ENCODE data around the gene NEAT1. TPM values are rescaled to one million over a fixed set of nuclear protein-coding genes. Genes with fewer than 3 reads are reported as not detected.
A peak's percentile ranks its signal among the peaks of the same experiment; 100 is the strongest.

The NEAT1 gene
- total and polyA plus RNA-seq, 9 donors = 15.6 to 203 (median 65.3) TPM

DNA sequence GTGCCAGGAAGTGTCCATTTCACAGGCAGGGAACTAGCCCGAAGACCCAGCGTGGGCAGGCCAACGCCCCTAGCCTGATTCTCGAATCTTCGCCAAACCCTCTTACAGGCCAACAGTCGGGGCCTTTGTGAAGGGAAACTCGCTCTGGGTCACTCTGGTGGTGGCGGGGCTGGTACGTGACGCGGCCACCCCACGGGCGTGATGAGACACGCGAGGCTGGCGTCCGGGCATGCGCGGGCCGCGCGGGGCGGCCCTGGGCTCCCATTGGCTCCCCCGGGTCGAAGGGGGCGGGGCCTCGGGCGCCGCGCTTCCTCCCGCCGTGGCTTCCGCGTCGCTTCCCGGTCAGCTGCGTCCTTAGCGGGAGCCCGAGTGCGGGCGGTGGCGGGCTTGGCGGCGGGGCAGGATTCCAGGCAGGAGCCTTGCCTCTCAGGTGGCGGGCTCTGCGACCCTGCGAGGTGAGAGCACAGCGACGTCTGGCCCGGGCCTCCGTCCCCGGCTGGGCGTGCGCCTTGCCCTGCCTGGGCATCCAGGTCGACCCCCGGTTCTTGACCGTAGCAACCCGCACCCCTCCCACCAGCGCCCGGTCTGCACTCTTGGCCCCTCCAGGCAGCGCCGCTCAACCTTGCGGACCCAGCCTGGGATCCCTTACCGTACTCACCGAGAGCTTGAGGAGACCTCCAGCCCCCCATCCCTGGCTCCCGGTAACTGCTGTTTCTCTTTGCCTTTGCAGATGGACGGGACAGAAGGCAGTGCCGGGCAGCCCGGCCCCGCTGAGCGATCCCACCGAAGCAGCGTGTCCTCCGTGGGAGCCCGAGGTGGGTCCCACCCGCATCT is 36.1 kb upstream of the NEAT1 start, which contains the start of gene FRMD8:
TSS of gene FRMD8 (plus strand) at position 331 of the 834 bp plus-strand sequence. CDS start at position 731, 400 bp downstream.
- peaks cover 60% of the 10 kb centered on the region for H3K4me1 ChIP-seq (ENCODE audit: control insufficient read depth, insufficient read depth, low read length)
- WGBS (ENCODE audit: insufficient coverage) = under 1% methylated on average over 64 of the region's 76 CpGs
- H3K9me3 ChIP-seq (replicated peaks; ENCODE audit: control insufficient read depth, low read depth, low read length) = no peaks in the 10 kb centered on the region

DNA sequence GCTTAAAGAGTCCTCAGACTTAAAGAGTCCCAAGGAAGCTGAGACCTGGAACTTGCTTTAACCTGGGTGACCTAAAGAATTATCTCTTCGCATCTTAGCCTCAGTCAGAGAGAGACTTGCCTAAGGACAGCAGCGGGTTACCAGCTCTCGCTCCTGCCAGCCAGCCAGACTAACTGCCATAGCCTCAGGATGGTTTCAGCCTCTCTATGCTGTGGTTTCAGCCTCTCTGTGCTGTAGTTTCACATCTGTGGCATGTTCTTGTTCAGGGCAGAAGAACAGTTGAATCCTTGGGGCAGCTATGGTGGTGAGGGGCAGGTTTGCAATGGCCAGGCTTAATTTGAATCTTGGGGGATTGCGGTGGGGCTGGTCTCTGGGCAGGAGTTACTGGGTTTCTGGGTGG is 33.9 kb upstream of the NEAT1 start:
- 91% methylated on average over 4 of the region's 4 CpGs for WGBS (ENCODE audit: insufficient coverage)
- Histone ChIP-seq H3K4me3 (ENCODE audit: low read length) (no peak overlapping the region), H3K36me3 (ENCODE audit: control insufficient read depth, insufficient read depth, low read length) (peaks cover 35% of the 10 kb centered on the region), H3K27ac (ENCODE audit: low read length) (no peak overlapping the region), H3K9me3 (replicated peaks; ENCODE audit: control insufficient read depth, low read depth, low read length) (no peaks in the 10 kb centered on the region), H3K27me3 (ENCODE audit: control insufficient read depth, insufficient read depth, low read length) (no peaks in the 10 kb centered on the region), H3K4me1 (ENCODE audit: control insufficient read depth, insufficient read depth, low read length) (peaks cover 42% of the 10 kb centered on the region)
- DNase-seq = no peak

More for the DNA sequence above, 36.1 kb upstream of the NEAT1 start, which contains the start of gene FRMD8:
- Histone ChIP-seq H3K4me3 (ENCODE audit: low read length) (peak within 1 kb of the TSS; percentile 94), H3K27ac (ENCODE audit: low read length) (peak within 1 kb of the TSS; percentile 86), H3K36me3 (ENCODE audit: control insufficient read depth, insufficient read depth, low read length) (peaks cover 19% of the 10 kb centered on the region), H3K27me3 (ENCODE audit: control insufficient read depth, insufficient read depth, low read length) (no peaks in the 10 kb centered on the region)
- DNase-seq = peak; percentile 95

- WGBS (ENCODE audit: insufficient coverage) = 83% methylated on average over 20 of the region's 20 CpGs
- DNase-seq = no peak
- no peak overlapping the region for H3K27ac ChIP-seq (ENCODE audit: low read length)
- H3K36me3 ChIP-seq (ENCODE audit: control insufficient read depth, insufficient read depth, low read length) = peaks cover 40% of the 10 kb centered on the region
- no peaks in the 10 kb centered on the region for H3K27me3 ChIP-seq (ENCODE audit: control insufficient read depth, insufficient read depth, low read length)
- H3K9me3 ChIP-seq (replicated peaks; ENCODE audit: control insufficient read depth, low read depth, low read length) = no peaks in the 10 kb centered on the region
- peaks cover 40% of the 10 kb centered on the region for H3K4me1 ChIP-seq (ENCODE audit: control insufficient read depth, insufficient read depth, low read length)
- H3K4me3 ChIP-seq (ENCODE audit: low read length) = no peak overlapping the region
Measured at GRCh38 chr11:65389294-65389980, 33.2 kb upstream of the NEAT1 start.

DNA sequence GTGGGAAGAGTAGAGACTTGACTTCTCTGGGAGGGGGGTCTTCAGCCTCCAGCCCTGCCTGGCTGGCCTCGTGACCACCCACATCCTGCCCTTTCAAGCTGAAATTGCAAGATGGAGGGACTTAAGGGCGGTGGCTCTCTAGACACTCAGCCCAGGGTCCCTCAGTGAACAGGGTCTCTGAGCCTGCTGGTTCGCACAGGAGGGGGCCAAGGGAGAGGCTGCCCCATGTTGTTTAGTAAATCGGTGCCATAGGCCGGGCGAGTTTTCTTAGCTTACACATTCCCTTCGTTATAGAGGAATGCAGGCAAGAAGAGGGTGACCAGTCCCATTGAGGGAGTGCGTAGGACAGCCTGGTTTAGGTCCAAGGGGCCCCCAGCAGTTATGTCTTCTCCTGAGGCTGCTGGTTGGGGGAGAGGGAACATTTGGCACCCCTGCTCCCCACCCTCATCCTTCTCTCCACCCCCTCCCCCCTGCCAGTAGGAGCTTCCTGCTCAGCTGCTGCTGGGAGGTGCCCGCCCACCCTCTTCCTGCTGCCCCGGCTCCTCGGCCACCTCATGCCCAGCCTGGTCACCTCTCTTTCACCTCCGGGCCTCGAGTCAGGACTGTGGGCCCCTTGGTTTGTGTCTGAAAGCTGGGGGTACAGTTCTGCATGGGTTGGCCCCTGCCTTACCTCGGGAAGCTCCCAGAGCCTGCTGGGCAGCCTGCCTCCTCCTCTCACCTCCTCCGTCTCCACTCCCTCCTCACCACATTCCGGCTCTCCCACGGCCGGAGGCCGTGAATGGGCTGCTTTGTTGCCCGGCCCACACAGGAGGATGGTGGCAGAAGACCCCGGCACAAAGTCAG is 32.3 kb upstream of the NEAT1 start:
- H3K27me3 ChIP-seq (ENCODE audit: control insufficient read depth, insufficient read depth, low read length) = no peaks in the 10 kb centered on the region
- WGBS (ENCODE audit: insufficient coverage) = 44% methylated on average over 18 of the region's 21 CpGs

GRCh38 chr11:65390996-65391395 is 31.6 kb upstream of the NEAT1 start:
- Histone ChIP-seq H3K27me3 (ENCODE audit: control insufficient read depth, insufficient read depth, low read length) (no peaks in the 10 kb centered on the region), H3K4me1 (ENCODE audit: control insufficient read depth, insufficient read depth, low read length) (peaks cover 30% of the 10 kb centered on the region), H3K9me3 (replicated peaks; ENCODE audit: control insufficient read depth, low read depth, low read length) (no peaks in the 10 kb centered on the region), H3K4me3 (ENCODE audit: low read length) (no peak overlapping the region), H3K36me3 (ENCODE audit: control insufficient read depth, insufficient read depth, low read length) (peaks cover 52% of the 10 kb centered on the region), H3K27ac (ENCODE audit: low read length) (peak overlapping the region; percentile 62)
- WGBS (ENCODE audit: insufficient coverage) = 40% methylated on average over 9 of the region's 9 CpGs
- no peak for DNase-seq

More for the DNA sequence above, 32.3 kb upstream of the NEAT1 start:
- Histone ChIP-seq H3K4me1 (ENCODE audit: control insufficient read depth, insufficient read depth, low read length) (peaks cover 35% of the 10 kb centered on the region), H3K4me3 (ENCODE audit: low read length) (no peak overlapping the region), H3K36me3 (ENCODE audit: control insufficient read depth, insufficient read depth, low read length) (peaks cover 46% of the 10 kb centered on the region), H3K9me3 (replicated peaks; ENCODE audit: control insufficient read depth, low read depth, low read length) (no peaks in the 10 kb centered on the region), H3K27ac (ENCODE audit: low read length) (peak overlapping the region; percentile 62)
- no peak for DNase-seq

DNA sequence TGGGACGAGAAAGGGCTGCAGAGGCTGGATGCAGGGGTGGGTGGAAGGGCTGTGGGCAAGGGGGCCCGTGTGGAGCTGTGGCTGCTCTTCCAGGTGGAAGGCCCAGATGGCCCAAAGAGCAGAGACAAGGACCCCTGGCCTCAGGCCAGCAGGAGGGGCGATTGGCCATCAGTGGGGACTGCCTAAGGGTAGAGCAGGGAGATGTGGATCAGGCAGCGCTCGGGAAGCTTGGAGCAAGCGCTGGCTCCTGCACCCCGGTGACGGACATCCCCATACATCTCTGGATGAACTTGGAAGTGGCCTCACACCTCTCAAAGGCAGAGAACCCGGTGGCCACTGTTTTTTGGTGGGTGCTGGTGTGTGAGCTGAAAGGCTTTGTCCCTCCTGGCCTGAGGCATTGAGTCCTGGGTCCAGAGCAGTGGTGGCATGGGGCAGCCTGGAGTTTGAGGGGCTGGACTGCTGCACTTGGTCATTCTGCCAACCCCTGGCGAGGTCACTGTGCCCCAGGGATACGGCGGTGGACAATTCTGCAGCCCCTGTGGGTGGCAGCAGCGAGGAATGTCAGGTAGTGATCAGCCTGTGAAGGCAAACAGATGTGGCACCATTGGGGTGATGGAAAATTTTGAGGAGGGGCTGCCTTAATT is 30.3 kb upstream of the NEAT1 start:
- Histone ChIP-seq H3K27me3 (ENCODE audit: control insufficient read depth, insufficient read depth, low read length) (no peaks in the 10 kb centered on the region), H3K4me3 (ENCODE audit: low read length) (no peak overlapping the region), H3K4me1 (ENCODE audit: control insufficient read depth, insufficient read depth, low read length) (peaks cover 21% of the 10 kb centered on the region), H3K27ac (ENCODE audit: low read length) (no peak overlapping the region), H3K9me3 (replicated peaks; ENCODE audit: control insufficient read depth, low read depth, low read length) (no peaks in the 10 kb centered on the region), H3K36me3 (ENCODE audit: control insufficient read depth, insufficient read depth, low read length) (peaks cover 58% of the 10 kb centered on the region)
- 72% methylated on average over 10 of the region's 13 CpGs for WGBS (ENCODE audit: insufficient coverage)
- DNase-seq = no peak

GRCh38 chr11:65392899-65393298 is 29.7 kb upstream of the NEAT1 start:
- no peaks in the 10 kb centered on the region for H3K27me3 ChIP-seq (ENCODE audit: control insufficient read depth, insufficient read depth, low read length)
- H3K27ac ChIP-seq (ENCODE audit: low read length) = no peak overlapping the region
- H3K4me1 ChIP-seq (ENCODE audit: control insufficient read depth, insufficient read depth, low read length) = peaks cover 20% of the 10 kb centered on the region
- no peak overlapping the region for H3K4me3 ChIP-seq (ENCODE audit: low read length)
- 89% methylated on average over 5 of the region's 5 CpGs for WGBS (ENCODE audit: insufficient coverage)
- H3K36me3 ChIP-seq (ENCODE audit: control insufficient read depth, insufficient read depth, low read length) = peaks cover 61% of the 10 kb centered on the region
- no peaks in the 10 kb centered on the region for H3K9me3 ChIP-seq (replicated peaks; ENCODE audit: control insufficient read depth, low read depth, low read length)
- no peak for DNase-seq

DNA sequence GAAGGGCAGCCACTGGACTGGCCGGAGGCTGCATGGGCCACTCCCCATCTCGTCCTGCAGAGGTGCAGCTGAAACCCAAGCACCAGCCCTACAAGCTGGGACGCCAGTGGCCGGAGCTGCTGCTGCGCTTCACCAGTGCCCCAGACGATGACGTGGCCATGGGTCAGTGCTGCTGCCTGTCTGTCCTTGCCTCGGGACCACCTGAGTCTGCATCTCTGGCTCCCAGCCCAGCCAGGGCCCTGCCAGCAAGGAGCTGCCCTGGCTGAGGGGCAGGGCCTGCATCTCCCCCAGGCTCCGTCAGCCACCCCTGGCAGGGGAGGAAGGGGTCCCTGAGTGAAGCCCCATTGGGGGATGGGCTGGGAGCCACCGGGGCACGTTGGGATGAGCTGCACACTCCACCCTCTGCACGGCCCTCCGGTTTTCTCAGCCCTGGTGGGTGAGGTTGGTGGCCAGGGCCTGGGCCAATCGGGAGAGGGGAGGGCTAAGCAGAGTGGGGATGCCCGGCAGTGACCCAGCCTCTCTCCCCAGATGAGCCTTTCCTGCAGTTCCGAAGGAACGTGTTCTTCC is 29.0 kb upstream of the NEAT1 start:
- WGBS (ENCODE audit: insufficient coverage) = 80% methylated on average over 17 of the region's 17 CpGs
- DNase-seq = no peak
- H3K9me3 ChIP-seq (replicated peaks; ENCODE audit: control insufficient read depth, low read depth, low read length) = no peaks in the 10 kb centered on the region
- H3K4me1 ChIP-seq (ENCODE audit: control insufficient read depth, insufficient read depth, low read length) = peaks cover 16% of the 10 kb centered on the region
- H3K4me3 ChIP-seq (ENCODE audit: low read length) = no peak overlapping the region
- peaks cover 61% of the 10 kb centered on the region for H3K36me3 ChIP-seq (ENCODE audit: control insufficient read depth, insufficient read depth, low read length)
- H3K27me3 ChIP-seq (ENCODE audit: control insufficient read depth, insufficient read depth, low read length) = no peaks in the 10 kb centered on the region
- no peak overlapping the region for H3K27ac ChIP-seq (ENCODE audit: low read length)

- no peak for DNase-seq
- Histone ChIP-seq H3K4me1 (ENCODE audit: control insufficient read depth, insufficient read depth, low read length) (peaks cover 16% of the 10 kb centered on the region), H3K27me3 (ENCODE audit: control insufficient read depth, insufficient read depth, low read length) (no peaks in the 10 kb centered on the region), H3K4me3 (ENCODE audit: low read length) (no peak overlapping the region), H3K9me3 (replicated peaks; ENCODE audit: control insufficient read depth, low read depth, low read length) (no peaks in the 10 kb centered on the region), H3K36me3 (ENCODE audit: control insufficient read depth, insufficient read depth, low read length) (peaks cover 58% of the 10 kb centered on the region), H3K27ac (ENCODE audit: low read length) (no peak overlapping the region)
- 93% methylated on average over 19 of the region's 20 CpGs for WGBS (ENCODE audit: insufficient coverage)
Measured at GRCh38 chr11:65394125-65394536, 28.5 kb upstream of the NEAT1 start.
